Panc1 (cell line): ENCODE data around the gene SPECC1L.

Experiments used
- POLR2AphosphoS5 ChIP-seq: IDR thresholded peaks from 2 replicates; pipeline ENCODE4 v1.6.1; 2012; ENCODE audit warnings: mild to moderate bottlenecking, low read depth, low read length, moderate library complexity
- SIN3A ChIP-seq: IDR thresholded peaks from 2 replicates; pipeline ENCODE4 v1.6.1; 2012; ENCODE audit warnings: low read depth, mild to moderate bottlenecking, low read length, moderate library complexity, borderline replicate concordance; ENCODE audit not compliant: insufficient read depth
- TF ChIP-seq, protein P1 (sequence below): fragments of 450-650 bp; IDR thresholded peaks from 2 replicates; pipeline ENCODE4 v1.5.1; 2017; ENCODE audit warnings: mild to moderate bottlenecking
- TF ChIP-seq, protein P2 (sequence below), 2 experiments: IDR thresholded peaks; 2 replicates each; pipeline ENCODE4 v1.6.1; 2011 to 2012; ENCODE audit warnings: low read depth in 2 of 2, control low read depth in 1 of 2, low read length in 1 of 2, mild to moderate bottlenecking in 1 of 2, moderate library complexity in 1 of 2; ENCODE audit not compliant: insufficient read depth in 1 of 2

DNA sequence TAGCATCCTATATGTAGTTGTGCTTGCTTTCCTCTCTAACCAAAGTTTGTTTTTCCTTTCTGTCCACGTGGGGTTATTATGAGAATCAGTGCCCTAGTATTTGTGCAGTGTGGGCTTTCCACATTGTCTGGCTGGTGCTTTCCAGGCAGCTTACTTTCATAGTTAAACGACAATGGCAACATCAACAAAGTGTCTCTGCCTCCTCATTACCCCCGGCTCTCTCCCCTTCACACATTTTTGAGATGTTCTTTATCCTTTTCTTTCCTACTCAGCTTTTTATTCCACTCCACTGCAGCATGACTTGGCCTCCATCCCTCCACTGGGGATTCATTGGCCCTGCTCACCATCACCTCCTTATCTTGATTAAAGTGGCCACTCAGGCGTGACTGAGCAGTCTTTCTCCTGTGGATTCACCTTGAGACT, 19.1 kb downstream of the SPECC1L start:
- TF ChIP-seq, protein P1, sequence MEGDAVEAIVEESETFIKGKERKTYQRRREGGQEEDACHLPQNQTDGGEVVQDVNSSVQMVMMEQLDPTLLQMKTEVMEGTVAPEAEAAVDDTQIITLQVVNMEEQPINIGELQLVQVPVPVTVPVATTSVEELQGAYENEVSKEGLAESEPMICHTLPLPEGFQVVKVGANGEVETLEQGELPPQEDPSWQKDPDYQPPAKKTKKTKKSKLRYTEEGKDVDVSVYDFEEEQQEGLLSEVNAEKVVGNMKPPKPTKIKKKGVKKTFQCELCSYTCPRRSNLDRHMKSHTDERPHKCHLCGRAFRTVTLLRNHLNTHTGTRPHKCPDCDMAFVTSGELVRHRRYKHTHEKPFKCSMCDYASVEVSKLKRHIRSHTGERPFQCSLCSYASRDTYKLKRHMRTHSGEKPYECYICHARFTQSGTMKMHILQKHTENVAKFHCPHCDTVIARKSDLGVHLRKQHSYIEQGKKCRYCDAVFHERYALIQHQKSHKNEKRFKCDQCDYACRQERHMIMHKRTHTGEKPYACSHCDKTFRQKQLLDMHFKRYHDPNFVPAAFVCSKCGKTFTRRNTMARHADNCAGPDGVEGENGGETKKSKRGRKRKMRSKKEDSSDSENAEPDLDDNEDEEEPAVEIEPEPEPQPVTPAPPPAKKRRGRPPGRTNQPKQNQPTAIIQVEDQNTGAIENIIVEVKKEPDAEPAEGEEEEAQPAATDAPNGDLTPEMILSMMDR = no peak
- TF ChIP-seq, protein P2, sequence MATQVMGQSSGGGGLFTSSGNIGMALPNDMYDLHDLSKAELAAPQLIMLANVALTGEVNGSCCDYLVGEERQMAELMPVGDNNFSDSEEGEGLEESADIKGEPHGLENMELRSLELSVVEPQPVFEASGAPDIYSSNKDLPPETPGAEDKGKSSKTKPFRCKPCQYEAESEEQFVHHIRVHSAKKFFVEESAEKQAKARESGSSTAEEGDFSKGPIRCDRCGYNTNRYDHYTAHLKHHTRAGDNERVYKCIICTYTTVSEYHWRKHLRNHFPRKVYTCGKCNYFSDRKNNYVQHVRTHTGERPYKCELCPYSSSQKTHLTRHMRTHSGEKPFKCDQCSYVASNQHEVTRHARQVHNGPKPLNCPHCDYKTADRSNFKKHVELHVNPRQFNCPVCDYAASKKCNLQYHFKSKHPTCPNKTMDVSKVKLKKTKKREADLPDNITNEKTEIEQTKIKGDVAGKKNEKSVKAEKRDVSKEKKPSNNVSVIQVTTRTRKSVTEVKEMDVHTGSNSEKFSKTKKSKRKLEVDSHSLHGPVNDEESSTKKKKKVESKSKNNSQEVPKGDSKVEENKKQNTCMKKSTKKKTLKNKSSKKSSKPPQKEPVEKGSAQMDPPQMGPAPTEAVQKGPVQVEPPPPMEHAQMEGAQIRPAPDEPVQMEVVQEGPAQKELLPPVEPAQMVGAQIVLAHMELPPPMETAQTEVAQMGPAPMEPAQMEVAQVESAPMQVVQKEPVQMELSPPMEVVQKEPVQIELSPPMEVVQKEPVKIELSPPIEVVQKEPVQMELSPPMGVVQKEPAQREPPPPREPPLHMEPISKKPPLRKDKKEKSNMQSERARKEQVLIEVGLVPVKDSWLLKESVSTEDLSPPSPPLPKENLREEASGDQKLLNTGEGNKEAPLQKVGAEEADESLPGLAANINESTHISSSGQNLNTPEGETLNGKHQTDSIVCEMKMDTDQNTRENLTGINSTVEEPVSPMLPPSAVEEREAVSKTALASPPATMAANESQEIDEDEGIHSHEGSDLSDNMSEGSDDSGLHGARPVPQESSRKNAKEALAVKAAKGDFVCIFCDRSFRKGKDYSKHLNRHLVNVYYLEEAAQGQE (IDR thresholded peaks at IDR 0.05; ENCODE audit: insufficient read depth in 1 of 2, low read depth in 2 of 2, low read length in 1 of 2) = no peak
- TF ChIP-seq POLR2AphosphoS5 (no peak), SIN3A (no peak)
